Measurements from ENCODE around the gene RNU7-1.

Gene RNU7-1

GRCh38 chr12:6919588-6919987 lies 24.0 kb upstream of the RNU7-1 start:
- no peak for DNase-seq

- no peak for DNase-seq
Observed at GRCh38 chr12:6921539-6921938, 22.1 kb upstream of the RNU7-1 start.

- DNase-seq = no peak
Observed at GRCh38 chr12:6921996-6922946, 21.3 kb upstream of the RNU7-1 start.

- DNase-seq = no peak
Observed at GRCh38 chr12:6923003-6923732, 20.4 kb upstream of the RNU7-1 start.

GRCh38 chr12:6923851-6924250 lies 19.8 kb upstream of the RNU7-1 start:
- no peak for DNase-seq

- DNase-seq = no peak
Observed at GRCh38 chr12:6925239-6925539, 18.4 kb upstream of the RNU7-1 start.

GRCh38 chr12:6925540-6926279 lies 17.9 kb upstream of the RNU7-1 start:
- DNase-seq = peak; percentile 64 to 71

- DNase-seq = peak; percentile 80 to 87
Observed at GRCh38 chr12:6927379-6928021, 16.1 kb upstream of the RNU7-1 start, which contains the start of gene ATN1. Gene ATN1 (plus strand): TSS chr12:6927959. CDS start chr12:6934002, 6,043 bp downstream.

- DNase-seq = no peak
Observed at GRCh38 chr12:6928022-6928702, 15.5 kb upstream of the RNU7-1 start.

- no peak for DNase-seq
Observed at GRCh38 chr12:6928703-6929407, 14.8 kb upstream of the RNU7-1 start.

GRCh38 chr12:6929466-6930452 lies 13.9 kb upstream of the RNU7-1 start:
- DNase-seq = no peak

GRCh38 chr12:6932766-6933165 lies 10.8 kb upstream of the RNU7-1 start:
- DNase-seq = no peak

- no peak for DNase-seq
Observed at GRCh38 chr12:6934110-6934509, 9.5 kb upstream of the RNU7-1 start.

- DNase-seq = no peak
Observed at GRCh38 chr12:6935371-6936193, 8.0 kb upstream of the RNU7-1 start.

- no peak for DNase-seq
Observed at GRCh38 chr12:6936194-6936635, 7.4 kb upstream of the RNU7-1 start.

- DNase-seq = no peak
Observed at GRCh38 chr12:6936636-6937480, 6.8 kb upstream of the RNU7-1 start.

GRCh38 chr12:6937481-6938352 lies 5.9 kb upstream of the RNU7-1 start:
- peak; percentile 90 to 96 for DNase-seq
